GM12878 (cell line): ENCODE results near the gene RPL5. TPM values are rescaled to one million over a fixed set of nuclear protein-coding genes. Genes with fewer than 3 reads are reported as not detected.

Experiments
- ATAC-seq: fragments of 200-7000 bp; cut with Tn5 transposase; 3 replicates; pipeline ENCODE4 v1.9.1; 2020; ENCODE audit warnings: mild to moderate bottlenecking, moderate library complexity
- BruUV-seq: library from RNA; stranded (reverse); fragments of 400-500 nt; replicated peaks from 2 replicates; lab custom pipeline; 2021; lab: Mats Ljungman, UMichigan
- CTCF ChIA-PET: fragments of 300-600 bp; sonication (Branson Sonifier 250); formaldehyde crosslinking; extraction: SDS; loops from one replicate; lab custom pipeline; 2021; ENCODE audit warnings: inconsistent platforms; lab: Yijun Ruan, JAX
- POLR2A ChIA-PET: fragments of 350-600 bp; formaldehyde crosslinking; extraction: SDS; loops from one replicate; lab custom pipeline; 2021; ENCODE audit warnings: inconsistent platforms; lab: Charles Lee
- RAD21 ChIA-PET: fragments of 300-600 bp; sonication (Branson Sonifier 250); formaldehyde crosslinking; loops from one replicate; lab custom pipeline; 2023; ENCODE audit warnings: antibody characterized with exemption; ENCODE audit not compliant: unreplicated experiment; lab: Charles Lee
- SMC1A ChIA-PET: fragments of 300-600 bp; sonication (Branson Sonifier 250); formaldehyde crosslinking; loops from one replicate; lab custom pipeline; 2023; ENCODE audit not compliant: unreplicated experiment, uncharacterized antibody; lab: Charles Lee
- DNase-seq: peaks from one replicate; pipeline ENCODE4 v3.0.0-alpha.2; 2011; ENCODE audit warnings: low read depth, low spot score
- FAIRE-seq: peaks from 3 replicates; lab custom pipeline; 2011; peaks lifted over from hg19 to GRCh38; lab: Jason Lieb, UNC
- H2AFZ ChIP-seq: 2 replicates; pipeline ENCODE4 v1.6.0; 2011; ENCODE audit warnings: low read depth, low read length, control low read depth; ENCODE audit not compliant: control insufficient read depth
- H3K27ac ChIP-seq: 2 replicates; pipeline ENCODE4 v1.5.1; 2011; ENCODE audit warnings: control low read depth; ENCODE audit not compliant: control insufficient read depth, insufficient read depth
- H3K27me3 ChIP-seq, 2 experiments: replicated peaks in 1 of 2; 2 replicates each; pipeline versions ENCODE4 v1.6.0 to v1.6.1; 2011; ENCODE audit warnings: low read length in 1 of 2; ENCODE audit not compliant: control insufficient read depth in 2 of 2, insufficient read depth in 2 of 2
- H3K36me3 ChIP-seq, 2 experiments: 2 replicates each; pipeline ENCODE4 v1.5.1; 2011; ENCODE audit warnings: low read length in 1 of 2; ENCODE audit not compliant: control insufficient read depth in 2 of 2, insufficient read depth in 2 of 2
- H3K4me1 ChIP-seq: 2 replicates; pipeline ENCODE4 v1.6.1; 2011; ENCODE audit warnings: mild to moderate bottlenecking, low read length, moderate library complexity, mixed read lengths; ENCODE audit not compliant: control insufficient read depth, insufficient read depth
- H3K4me2 ChIP-seq: 2 replicates; pipeline ENCODE4 v1.6.0; 2011; ENCODE audit warnings: control low read depth; ENCODE audit not compliant: control insufficient read depth, insufficient read depth
- H3K4me3 ChIP-seq: fragments of 200-600 bp; sonication (generic); 2 replicates; pipeline ENCODE4 v1.5.1; 2016
- H3K79me2 ChIP-seq: 2 replicates; pipeline ENCODE4 v1.6.0; 2011; ENCODE audit warnings: low read length; ENCODE audit not compliant: control insufficient read depth, insufficient read depth
- H3K9ac ChIP-seq: 2 replicates; pipeline ENCODE4 v1.8.0; 2011; ENCODE audit warnings: low read length, control low read depth, mixed read lengths; ENCODE audit not compliant: control insufficient read depth, insufficient read depth
- H3K9me3 ChIP-seq: replicated peaks from 3 replicates; pipeline ENCODE4 v1.5.1; 2011; ENCODE audit warnings: mild to moderate bottlenecking, low read length; ENCODE audit not compliant: control insufficient read depth, insufficient read depth
- H4K20me1 ChIP-seq: 2 replicates; pipeline ENCODE4 v1.6.0; 2011; ENCODE audit not compliant: control insufficient read depth, insufficient read depth
- ASH2L ChIP-seq: fragments of 300-600, 200-600 bp; sonication (generic); IDR thresholded peaks from 2 replicates; pipeline ENCODE4 v1.6.1; 2017; ENCODE audit warnings: low read depth, mild to moderate bottlenecking, borderline replicate concordance
- CTCF ChIP-seq, 3 experiments: IDR thresholded peaks in 2 of 3; conservative IDR thresholded peaks in 1 of 3; 2 replicates each; pipeline ENCODE4 v1.5.1; 2011; ENCODE audit warnings: low read depth in 3 of 3, low read length in 3 of 3, mild to moderate bottlenecking in 3 of 3, control low read depth in 2 of 3, moderate library complexity in 2 of 3, inconsistent platforms in 1 of 3, mixed read lengths in 1 of 3; ENCODE audit not compliant: control insufficient read depth in 2 of 3, insufficient read depth in 1 of 3; ENCODE audit errors: extremely low read depth in 1 of 3
- MLLT1 ChIP-seq: fragments of 450-650 bp; IDR thresholded peaks from 2 replicates; pipeline ENCODE4 v1.6.1; 2016; ENCODE audit warnings: mild to moderate bottlenecking
- RAD21 ChIP-seq: IDR thresholded peaks from 2 replicates; pipeline ENCODE4 v1.6.1; 2011; ENCODE audit warnings: mild to moderate bottlenecking, low read depth, low read length, moderate library complexity; ENCODE audit not compliant: insufficient read depth
- SMC3 ChIP-seq: IDR thresholded peaks from 2 replicates; pipeline ENCODE4 v1.6.1; 2011; ENCODE audit warnings: low read length, improper control_type of control experiment, borderline replicate concordance
- YY1 ChIP-seq: IDR thresholded peaks from 2 replicates; pipeline ENCODE4 v1.6.1; 2011; ENCODE audit warnings: low read depth, mild to moderate bottlenecking, low read length
- WGBS: methylation state at CpG from one replicate; pipeline ENCODE4 v1.1.6; 2016; ENCODE audit warnings: low lambda C conversion rate; ENCODE audit not compliant: insufficient replicate concordance, insufficient coverage; ENCODE audit errors: missing lambda C conversion rate; 5-methylcytosine and 5-hydroxymethylcytosine counted together
- in situ Hi-C: fragments of 300-500 bp; cut with MboI; formaldehyde crosslinking; loops from 9 replicates; pipeline ENCODE4 v1.14.3; 2018; ENCODE audit warnings: mixed read lengths
- intact Hi-C: fragments of 100-400 bp; cut with micrococcal nuclease; formaldehyde crosslinking; loops from one replicate; pipeline ENCODE4 v1.14.2; 2022; ENCODE audit not compliant: unreplicated experiment
- polyA plus RNA-seq, 11 experiments: library from polyadenylated mRNA; depleted of rRNA in 4 of 11; unstranded in 6 of 11; stranded (reverse) in 5 of 11; fragments of >200 nt; fragmentation: Nextera tagmentation in 4 of 11; fragmentation: Illumina TruSeq in 1 of 11; extraction: Ambion mirVana in 4 of 11; extraction: Trizol in 1 of 11; gene quantifications; 1 replicate in 1 of 11; 2 replicates in 10 of 11; pipeline versions ENCODE4 v1.2.1 to v1.2.3, GENCODE V29; 2011 to 2016; ENCODE audit warnings: inconsistent platforms in 2 of 11, missing spikeins in 2 of 11, low read depth in 1 of 11
- total RNA-seq, 4 experiments: library from RNA; depleted of rRNA in 3 of 4; stranded (reverse); fragments of >200 nt in 3 of 4; fragmentation: Illumina TruSeq in 1 of 4; extraction: Trizol in 1 of 4; gene quantifications; 2 replicates each; pipeline versions ENCODE4 v1.2.1 to v1.2.3, GENCODE V29; 2013 to 2021

Gene RPL5
- total and polyA plus RNA-seq, 10 of the 15 experiments (the other 5 are each of a cell fraction or from before 2014, with no cell fraction given): 1,685 to 6,047 (median 2,601) TPM

GRCh38 chr1:92817986-92818764 is 13.7 kb upstream of the RPL5 start:
- ChIA-PET RAD21 (interaction anchor here (0.6 to 4.8 kb wide), 11 partner anchors 10 to 820 kb away, joined by 3 to 65 read pairs (median 4); no protein-coding TSS in a partner anchor), SMC1A (interaction anchor here (0.6 to 5.1 kb wide), 15 partner anchors 18 to 825 kb away, joined by 3 to 56 read pairs (median 4); no protein-coding TSS in a partner anchor), POLR2A (interaction anchor here (0.7 to 1.2 kb wide), 3 partner anchors 69 to 173 kb away, joined by 3 to 8 read pairs (median 8); no protein-coding TSS in a partner anchor), CTCF (interaction anchor here (0.6 to 7.6 kb wide), 37 partner anchors 8 to 917 kb away, joined by 3 to 178 read pairs (median 4); partner anchors contain the start of genes EVI5 and RPL5)
- FAIRE-seq (no peak), DNase-seq (no peak)
- no TSS peak for BruUV-seq
- intact Hi-C loops: loop anchor here (1.0 to 10.0 kb wide), 3 partner anchors 69 to 821 kb away; no protein-coding TSS in a partner anchor
- no peak overlapping the region for H3K4me2 ChIP-seq
- WGBS: 62% methylated on average over 3 of the region's 3 CpGs
- no peak overlapping the region for H3K27ac ChIP-seq
- H3K4me3 ChIP-seq: no peak overlapping the region
- no peaks in the 10 kb centered on the region for H4K20me1 ChIP-seq
- H3K9ac ChIP-seq: no peak overlapping the region
- H3K79me2 ChIP-seq: no peaks in the 10 kb centered on the region
- no peak overlapping the region; the same call in none of the 2 replicates for H2AFZ ChIP-seq
- no peaks in the 10 kb centered on the region for H3K36me3 ChIP-seq
- peak; percentile 62 to 86 (median 77) for TF ChIP-seq CTCF (IDR thresholded peaks at IDR 0.05 in 2 of 3, conservative IDR thresholded peaks at IDR 0.05 in 1 of 3; ENCODE audit: control insufficient read depth in 2 of 3, extremely low read depth in 1 of 3, insufficient read depth in 1 of 3, low read depth in 3 of 3, low read length in 3 of 3)
- peak; percentile 75; the same call in 1 of the 2 replicates for TF ChIP-seq SMC3
- TF ChIP-seq ASH2L: no peak
- TF ChIP-seq RAD21: peak; percentile 73
- no peak for TF ChIP-seq MLLT1
- 0 out of 2 replicates have a peak, but pooled peaks have one; percentile 29 for TF ChIP-seq YY1
- TF ChIP-seq, all 136 proteins: peak for 4
- in situ Hi-C loops: loop anchor here (5.0 kb wide), 1 partner anchor 71 kb away; no protein-coding TSS in a partner anchor
- H3K9me3 ChIP-seq: no peaks in the 10 kb centered on the region
- H3K4me1 ChIP-seq: no peaks in the 10 kb centered on the region
- ATAC-seq: peak; percentile 90
- no peaks in the 10 kb centered on the region for H3K27me3 ChIP-seq
